PC-9 (cell line): ENCODE measurements around the gene RRM2.

Experiments
- EZH2 ChIP-seq: fragments of 200-600 bp; sonication (generic); IDR thresholded peaks from 2 replicates; pipeline ENCODE4 v1.8.0; 2017; ENCODE audit warnings: antibody characterized with exemption, low read depth
- TF ChIP-seq, protein P1 (sequence below): fragments of 200-600 bp; sonication (generic); conservative IDR thresholded peaks from 2 replicates; pipeline ENCODE4 v1.6.1; 2017; ENCODE audit warnings: mixed run types, antibody characterized with exemption, mild to moderate bottlenecking, moderate library complexity

DNA sequence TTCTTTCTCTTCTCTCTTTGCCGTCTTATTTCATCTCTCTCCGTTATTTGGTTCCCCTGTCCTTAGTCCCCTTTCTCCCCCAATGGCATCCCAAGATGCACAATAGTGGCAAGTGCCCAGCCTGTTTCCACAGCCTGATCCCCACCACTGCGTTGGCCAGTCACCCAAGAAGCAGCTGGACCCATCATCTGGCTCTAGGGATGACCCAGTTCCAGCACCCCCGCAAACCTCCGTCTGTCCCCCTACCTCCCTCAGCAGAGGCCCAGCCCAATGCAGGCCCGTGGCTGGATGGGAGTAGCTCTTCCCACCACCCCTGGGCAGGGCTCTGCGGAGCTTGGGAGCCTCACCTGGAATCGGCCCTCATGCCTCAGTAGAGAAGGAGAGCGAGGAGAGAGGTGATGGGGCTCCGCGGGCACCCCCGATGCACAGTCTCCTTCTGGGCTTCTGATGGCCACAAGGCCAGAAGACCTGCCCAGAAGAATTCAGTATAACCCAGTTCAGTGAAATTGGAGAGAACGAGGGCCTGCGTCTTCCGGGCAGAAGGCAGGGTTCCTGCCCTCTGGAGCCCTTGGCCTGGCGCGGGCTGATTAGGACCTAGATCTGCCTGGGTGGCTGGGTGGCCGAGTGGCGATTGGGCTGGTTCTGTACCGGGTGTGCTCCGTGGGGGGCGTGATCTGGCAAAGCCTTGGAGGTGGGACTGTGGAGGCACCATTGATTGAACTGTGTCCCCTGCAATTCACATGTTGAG is 50.9 kb downstream of the RRM2 start:
- TF ChIP-seq, protein P1, sequence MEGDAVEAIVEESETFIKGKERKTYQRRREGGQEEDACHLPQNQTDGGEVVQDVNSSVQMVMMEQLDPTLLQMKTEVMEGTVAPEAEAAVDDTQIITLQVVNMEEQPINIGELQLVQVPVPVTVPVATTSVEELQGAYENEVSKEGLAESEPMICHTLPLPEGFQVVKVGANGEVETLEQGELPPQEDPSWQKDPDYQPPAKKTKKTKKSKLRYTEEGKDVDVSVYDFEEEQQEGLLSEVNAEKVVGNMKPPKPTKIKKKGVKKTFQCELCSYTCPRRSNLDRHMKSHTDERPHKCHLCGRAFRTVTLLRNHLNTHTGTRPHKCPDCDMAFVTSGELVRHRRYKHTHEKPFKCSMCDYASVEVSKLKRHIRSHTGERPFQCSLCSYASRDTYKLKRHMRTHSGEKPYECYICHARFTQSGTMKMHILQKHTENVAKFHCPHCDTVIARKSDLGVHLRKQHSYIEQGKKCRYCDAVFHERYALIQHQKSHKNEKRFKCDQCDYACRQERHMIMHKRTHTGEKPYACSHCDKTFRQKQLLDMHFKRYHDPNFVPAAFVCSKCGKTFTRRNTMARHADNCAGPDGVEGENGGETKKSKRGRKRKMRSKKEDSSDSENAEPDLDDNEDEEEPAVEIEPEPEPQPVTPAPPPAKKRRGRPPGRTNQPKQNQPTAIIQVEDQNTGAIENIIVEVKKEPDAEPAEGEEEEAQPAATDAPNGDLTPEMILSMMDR, result no peak
- no peak for TF ChIP-seq EZH2
